Spleen (tissue), 7 donors: ENCODE measurements around the gene ERC2.

Source experiments
- CTCF ChIP-seq, 11 experiments: fragments of 200-600 bp in 7 of 11; fragments of 450-650 bp in 4 of 11; sonication (generic) in 4 of 11; IDR thresholded peaks in 8 of 11; conservative IDR thresholded peaks in 3 of 11; 1 replicate in 7 of 11; 2 replicates in 4 of 11; pipeline versions ENCODE4 v1.4.0 to v1.8.0; 2016 to 2021; ENCODE audit warnings: antibody characterized with exemption in 11 of 11, inconsistent platforms in 4 of 11, mild to moderate bottlenecking in 1 of 11
- POLR2A ChIP-seq, 3 donors: fragments of 450-650 bp; IDR thresholded peaks; one replicate each; pipeline ENCODE4 v1.5.1; 2017; ENCODE audit warnings: antibody characterized with exemption in 3 of 3, mild to moderate bottlenecking in 1 of 3
- POLR2AphosphoS5 ChIP-seq, 3 donors: sonication (generic); formaldehyde crosslinking; IDR thresholded peaks; one replicate each; pipeline ENCODE4 v1.5.1; 2017; ENCODE audit warnings: antibody characterized with exemption in 3 of 3
- donor health status: DM: no; HTN: no; CAD: no; lungs with moderate emphysema.
- donor health status: DM: no; HTN: no; CAD: no.
- donor health status: DM: no; HTN: no; CAD: no.

- no peak for TF ChIP-seq CTCF (IDR thresholded peaks at IDR 0.05 in 8 of 11, conservative IDR thresholded peaks at IDR 0.05 in 3 of 11)
- TF ChIP-seq POLR2A (IDR thresholded peaks at IDR 0.05) = no peak
- TF ChIP-seq POLR2AphosphoS5 (IDR thresholded peaks at IDR 0.05) = no peak
Measured at GRCh38 chr3:55804170-55805095, 663.8 kb downstream of the ERC2 start.
